Caco-2 (cell line): ENCODE results near the gene UCN2. TPM values are rescaled to one million over a fixed set of nuclear protein-coding genes. Genes with fewer than 3 reads are reported as not detected.
A peak's percentile ranks its signal among the peaks of the same experiment; 100 is the strongest.

Source experiments
- BruUV-seq: library from RNA; stranded (reverse); fragments of 400-500 nt; replicated peaks from 2 replicates; lab custom pipeline; 2021; lab: Mats Ljungman, UMichigan
- CTCF ChIA-PET: fragments of 300-600 bp; sonication (Branson Sonifier 250); formaldehyde crosslinking; loops from one replicate; lab custom pipeline; 2022; ENCODE audit warnings: antibody characterized with exemption; lab: Charles Lee
- POLR2A ChIA-PET: fragments of 300-600 bp; sonication (Branson Sonifier 250); formaldehyde crosslinking; loops from one replicate; lab custom pipeline; 2022; ENCODE audit warnings: antibody characterized with exemption; lab: Charles Lee
- DNase-seq, 2 experiments: peaks; one replicate each; pipeline versions ENCODE4 v3.0.0 to v3.0.0-alpha.2; 2020 to 2022
- H3K27me3 ChIP-seq: replicated peaks from 2 replicates; pipeline ENCODE4 v1.6.0; 2011; ENCODE audit warnings: low read length; ENCODE audit not compliant: control insufficient read depth, insufficient read depth
- H3K36me3 ChIP-seq: 2 replicates; pipeline ENCODE4 v1.5.1; 2011; ENCODE audit warnings: low read length; ENCODE audit not compliant: control insufficient read depth, insufficient read depth
- H3K4me1 ChIP-seq: fragments of 250-450 bp; sonication (Bioruptor Pico); 2 replicates; pipeline ENCODE4 v1.5.1; 2020; ENCODE audit warnings: mild to moderate bottlenecking
- H3K4me3 ChIP-seq: 2 replicates; pipeline ENCODE4 v1.5.1; 2011; ENCODE audit warnings: low read depth, mild to moderate bottlenecking, control low read depth, low read length
- H3K9me3 ChIP-seq: fragments of 250-450 bp; sonication (Bioruptor Pico); 2 replicates; pipeline ENCODE4 v1.5.1; 2020; ENCODE audit warnings: mild to moderate bottlenecking, moderate library complexity
- H3K27ac Mint-ChIP-seq: one replicate; pipeline ENCODE4 v1.8.0; 2022; ENCODE audit warnings: mixed read lengths; ENCODE audit not compliant: unreplicated experiment
- H3K27me3 Mint-ChIP-seq: one replicate; pipeline ENCODE4 v1.8.0; 2022; ENCODE audit warnings: mixed read lengths; ENCODE audit not compliant: insufficient read depth, unreplicated experiment
- H3K36me3 Mint-ChIP-seq: one replicate; pipeline ENCODE4 v1.8.0; 2022; ENCODE audit warnings: mild to moderate bottlenecking, mixed read lengths; ENCODE audit not compliant: insufficient read depth, unreplicated experiment
- H3K4me1 Mint-ChIP-seq: one replicate; pipeline ENCODE4 v1.8.0; 2022; ENCODE audit warnings: low read depth, mixed read lengths; ENCODE audit not compliant: unreplicated experiment
- H3K4me3 Mint-ChIP-seq: one replicate; pipeline ENCODE4 v1.8.0; 2022; ENCODE audit warnings: mild to moderate bottlenecking, moderate library complexity, mixed read lengths; ENCODE audit not compliant: unreplicated experiment
- H3K9me3 Mint-ChIP-seq: one replicate; pipeline ENCODE4 v1.8.0; 2022; ENCODE audit warnings: mixed read lengths; ENCODE audit not compliant: unreplicated experiment
- CTCF ChIP-seq, 2 experiments: fragments of 200-600 bp in 1 of 2; IDR thresholded peaks; 1 replicate in 1 of 2; 2 replicates in 1 of 2; pipeline versions ENCODE4 v1.5.1 to v1.8.0; 2011 to 2022; ENCODE audit warnings: antibody characterized with exemption in 1 of 2, control low read depth in 1 of 2, inconsistent platforms in 1 of 2, low read depth in 1 of 2, low read length in 1 of 2, mild to moderate bottlenecking in 1 of 2, moderate library complexity in 1 of 2; ENCODE audit not compliant: insufficient read depth in 1 of 2, severe bottlenecking in 1 of 2, unreplicated experiment in 1 of 2
- intact Hi-C: fragments of 100-400 bp; cut with micrococcal nuclease; formaldehyde crosslinking; loops from one replicate; pipeline ENCODE4 v1.10.0; 2022; ENCODE audit not compliant: unreplicated experiment
- total RNA-seq: library from RNA; stranded (reverse); gene quantifications from 2 replicates; pipeline ENCODE4 v1.2.3, GENCODE V29; 2022

Gene UCN2
- total RNA-seq, 1 experiment from 2014 or later, result 0.54 TPM

GRCh38 chr3:48562367-48563095, 1.1 kb downstream of the UCN2 start:
- Mint-ChIP-seq H3K36me3 (no peaks in the 10 kb centered on the region), H3K4me3 (no peak overlapping the region), H3K27me3 (no peaks in the 10 kb centered on the region), H3K4me1 (peaks cover 5% of the 10 kb centered on the region), H3K27ac (no peak overlapping the region), H3K9me3 (no peaks in the 10 kb centered on the region)
- TF ChIP-seq CTCF (IDR thresholded peaks at IDR 0.05; ENCODE audit: insufficient read depth in 1 of 2, low read depth in 1 of 2, low read length in 1 of 2, severe bottlenecking in 1 of 2, unreplicated experiment in 1 of 2), result no peak
- no peaks in the 10 kb centered on the region for H3K27me3 ChIP-seq
- ChIA-PET CTCF (no interaction called here), POLR2A (no interaction called here)
- intact Hi-C loops, result no loop called here
- DNase-seq, result no peak
- no peak overlapping the region for H3K4me3 ChIP-seq
- peaks cover 5% of the 10 kb centered on the region; the same call in 1 of the 2 replicates for H3K4me1 ChIP-seq
- no TSS peak for BruUV-seq
- no peaks in the 10 kb centered on the region for H3K9me3 ChIP-seq
- H3K36me3 ChIP-seq, result no peaks in the 10 kb centered on the region

- intact Hi-C loops, result no loop called here
- no peak overlapping the region for H3K4me3 Mint-ChIP-seq
- H3K4me1 ChIP-seq, result peaks cover 5% of the 10 kb centered on the region; the same call in 1 of the 2 replicates
- no peak overlapping the region for H3K4me3 ChIP-seq
- TF ChIP-seq CTCF (IDR thresholded peaks at IDR 0.05; ENCODE audit: insufficient read depth in 1 of 2, low read depth in 1 of 2, low read length in 1 of 2, severe bottlenecking in 1 of 2, unreplicated experiment in 1 of 2), result no peak
- BruUV-seq, result no TSS peak
- H3K27me3 ChIP-seq, result no peaks in the 10 kb centered on the region
- no peak overlapping the region for H3K27ac Mint-ChIP-seq
- ChIA-PET CTCF (interaction anchor here (0.6 to 0.7 kb wide), 2 partner anchors 471 to 1940 kb away, joined by 3 to 4 read pairs; no protein-coding TSS in a partner anchor), POLR2A (no interaction called here)
- peak in 1 of 2 experiments; percentile 22 for DNase-seq
- peaks cover 5% of the 10 kb centered on the region for H3K4me1 Mint-ChIP-seq
- H3K27me3 Mint-ChIP-seq, result no peaks in the 10 kb centered on the region
- no peaks in the 10 kb centered on the region for H3K36me3 ChIP-seq
- peaks cover 8% of the 10 kb centered on the region for H3K36me3 Mint-ChIP-seq
- no peaks in the 10 kb centered on the region for H3K9me3 Mint-ChIP-seq
- no peaks in the 10 kb centered on the region for H3K9me3 ChIP-seq
Measured at GRCh38 chr3:48561045-48561736, 2.4 kb downstream of the UCN2 start.

- H3K4me1 Mint-ChIP-seq, result peaks cover 5% of the 10 kb centered on the region
- CTCF ChIA-PET, result interaction anchor here (0.6 to 0.7 kb wide), 2 partner anchors 471 to 1940 kb away, joined by 3 to 4 read pairs; no protein-coding TSS in a partner anchor
Measured at GRCh38 chr3:48560648-48561018, 2.9 kb downstream of the UCN2 start.

More at GRCh38 chr3:48560648-48561018, 2.9 kb downstream of the UCN2 start:
- no peaks in the 10 kb centered on the region for H3K27me3 Mint-ChIP-seq
- Histone ChIP-seq H3K4me1 (peaks cover 10% of the 10 kb centered on the region; the same call in 1 of the 2 replicates), H3K27me3 (no peaks in the 10 kb centered on the region), H3K9me3 (no peaks in the 10 kb centered on the region), H3K4me3 (no peak overlapping the region), H3K36me3 (no peaks in the 10 kb centered on the region)
- TF ChIP-seq CTCF (IDR thresholded peaks at IDR 0.05; ENCODE audit: insufficient read depth in 1 of 2, low read depth in 1 of 2, low read length in 1 of 2, severe bottlenecking in 1 of 2, unreplicated experiment in 1 of 2), result no peak
- no peak for DNase-seq
- H3K4me3 Mint-ChIP-seq, result no peak overlapping the region
- no peaks in the 10 kb centered on the region for H3K9me3 Mint-ChIP-seq
- no TSS peak for BruUV-seq
- intact Hi-C loops, result no loop called here
- POLR2A ChIA-PET, result no interaction called here
- peaks cover 8% of the 10 kb centered on the region for H3K36me3 Mint-ChIP-seq
- no peak overlapping the region for H3K27ac Mint-ChIP-seq
